Ovary (tissue), 3 donors: ENCODE measurements around the gene UGP2.

ENCODE experiments used
- CTCF ChIP-seq, 3 donors: fragments of 450-650 bp in 2 of 3; fragments of 200-600 bp in 1 of 3; IDR thresholded peaks; one replicate each; pipeline versions ENCODE4 v1.5.1 to v1.8.0; 2016 to 2022; ENCODE audit warnings: antibody characterized with exemption in 3 of 3, mild to moderate bottlenecking in 1 of 3
- EP300 ChIP-seq: sonication (generic); formaldehyde crosslinking; IDR thresholded peaks from one replicate; pipeline ENCODE4 v1.6.1; 2017; ENCODE audit warnings: antibody characterized with exemption
- POLR2A ChIP-seq: fragments of 450-650 bp; IDR thresholded peaks from one replicate; pipeline ENCODE4 v1.6.1; 2017; ENCODE audit warnings: antibody characterized with exemption, mild to moderate bottlenecking, moderate library complexity
- donor health status: DM: no; HTN: no; CAD: no.

DNA sequence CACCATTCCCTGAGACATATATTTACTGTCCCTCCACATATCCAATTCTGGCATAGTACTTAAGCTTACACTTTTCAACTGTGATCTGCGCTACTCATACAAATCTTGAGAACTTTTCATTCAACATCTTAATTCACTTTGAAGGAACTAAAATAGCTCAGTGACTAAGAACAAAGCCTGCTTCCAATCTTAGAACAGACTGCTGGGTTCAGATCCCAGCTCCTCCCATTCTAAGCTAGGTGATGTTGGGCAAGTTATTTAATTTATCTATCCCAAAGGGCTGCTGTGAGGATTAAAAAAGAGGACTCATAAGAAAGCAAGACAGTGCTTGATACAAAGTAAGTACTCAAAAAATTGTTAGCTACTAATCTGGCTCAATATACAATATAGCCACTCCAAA, 57.9 kb downstream of the UGP2 start:
- TF ChIP-seq EP300 (no peak), CTCF (IDR thresholded peaks at IDR 0.05) (no peak), POLR2A (no peak)
